OCI-LY3 (cell line): ENCODE measurements around the gene ST6GALNAC2.

Source experiments
- EZH2phosphoT487 ChIP-seq: fragments of 200-600 bp; shearing (Covaris generic); IDR thresholded peaks from 2 replicates; pipeline ENCODE4 v1.6.1; 2018; ENCODE audit warnings: antibody characterized with exemption, mixed run types, low read depth
- TF ChIP-seq, protein P1 (sequence below): fragments of 200-600, 300-600 bp; sonication (generic); IDR thresholded peaks from 2 replicates; pipeline ENCODE4 v1.5.1; 2014; ENCODE audit warnings: antibody characterized with exemption, low read length, low read depth

DNA sequence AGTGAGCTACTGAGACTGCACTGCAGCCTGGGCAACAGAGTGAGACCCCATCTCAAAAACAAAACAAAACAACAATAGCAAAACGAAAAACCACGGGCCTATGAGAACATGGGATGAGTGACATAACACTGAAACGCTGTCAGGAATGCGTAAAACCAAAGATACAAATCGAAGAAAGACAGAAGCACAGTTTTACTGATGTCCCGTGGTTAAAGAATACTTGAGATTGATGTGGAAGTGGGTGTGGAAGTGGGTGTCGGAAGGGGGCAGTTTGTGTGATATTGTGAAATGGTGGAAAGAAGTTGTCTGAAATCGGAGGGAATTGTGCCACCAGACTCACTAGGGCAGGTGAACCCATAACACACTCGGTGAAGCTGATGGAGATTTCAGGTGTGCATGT is 9.5 kb downstream of the ST6GALNAC2 start:
- TF ChIP-seq, protein P1, sequence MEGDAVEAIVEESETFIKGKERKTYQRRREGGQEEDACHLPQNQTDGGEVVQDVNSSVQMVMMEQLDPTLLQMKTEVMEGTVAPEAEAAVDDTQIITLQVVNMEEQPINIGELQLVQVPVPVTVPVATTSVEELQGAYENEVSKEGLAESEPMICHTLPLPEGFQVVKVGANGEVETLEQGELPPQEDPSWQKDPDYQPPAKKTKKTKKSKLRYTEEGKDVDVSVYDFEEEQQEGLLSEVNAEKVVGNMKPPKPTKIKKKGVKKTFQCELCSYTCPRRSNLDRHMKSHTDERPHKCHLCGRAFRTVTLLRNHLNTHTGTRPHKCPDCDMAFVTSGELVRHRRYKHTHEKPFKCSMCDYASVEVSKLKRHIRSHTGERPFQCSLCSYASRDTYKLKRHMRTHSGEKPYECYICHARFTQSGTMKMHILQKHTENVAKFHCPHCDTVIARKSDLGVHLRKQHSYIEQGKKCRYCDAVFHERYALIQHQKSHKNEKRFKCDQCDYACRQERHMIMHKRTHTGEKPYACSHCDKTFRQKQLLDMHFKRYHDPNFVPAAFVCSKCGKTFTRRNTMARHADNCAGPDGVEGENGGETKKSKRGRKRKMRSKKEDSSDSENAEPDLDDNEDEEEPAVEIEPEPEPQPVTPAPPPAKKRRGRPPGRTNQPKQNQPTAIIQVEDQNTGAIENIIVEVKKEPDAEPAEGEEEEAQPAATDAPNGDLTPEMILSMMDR = no peak
- no peak for TF ChIP-seq EZH2phosphoT487
